Mammary epithelial cell (primary cell): ENCODE results near the gene DNLZ.

Source experiments
- EZH2 ChIP-seq: IDR thresholded peaks from 2 replicates; pipeline ENCODE4 v1.6.1; 2012; ENCODE audit warnings: low read length, inconsistent platforms, borderline replicate concordance
- TF ChIP-seq, protein P1 (sequence below), 2 donors: IDR thresholded peaks in 1 of 2; conservative IDR thresholded peaks in 1 of 2; 2 replicates each; pipeline ENCODE4 v1.5.1; 2011 to 2012; ENCODE audit warnings: inconsistent platforms in 2 of 2, low read length in 2 of 2, mild to moderate bottlenecking in 2 of 2, control low read depth in 1 of 2, low read depth in 1 of 2; ENCODE audit not compliant: insufficient read depth in 1 of 2; ENCODE audit errors: extremely low read depth in 1 of 2

DNA sequence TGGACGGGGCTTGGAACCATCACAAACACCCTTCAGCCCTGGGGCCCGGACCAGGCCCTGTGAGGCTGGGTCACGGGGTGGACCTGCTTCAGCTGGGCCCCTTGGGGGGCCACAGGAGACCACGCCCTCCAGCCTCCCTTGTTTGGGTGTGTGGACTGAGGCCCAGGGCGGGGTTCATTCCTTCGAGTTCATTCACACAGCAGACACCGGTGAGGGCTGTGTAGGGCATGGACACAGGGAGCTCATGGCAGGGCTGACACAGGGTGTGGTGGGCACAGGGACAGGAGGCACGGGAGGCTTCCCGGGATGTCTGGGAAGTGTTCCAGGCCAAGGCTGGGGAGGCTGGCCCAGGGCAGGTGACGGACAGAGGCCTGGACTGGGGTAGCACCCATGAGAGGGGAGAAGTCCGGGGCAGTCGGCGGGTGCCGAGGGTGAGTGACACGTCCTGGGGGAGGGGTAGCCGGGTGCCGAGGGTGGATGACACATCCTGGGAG is 8.9 kb downstream of the DNLZ start:
- TF ChIP-seq, protein P1, sequence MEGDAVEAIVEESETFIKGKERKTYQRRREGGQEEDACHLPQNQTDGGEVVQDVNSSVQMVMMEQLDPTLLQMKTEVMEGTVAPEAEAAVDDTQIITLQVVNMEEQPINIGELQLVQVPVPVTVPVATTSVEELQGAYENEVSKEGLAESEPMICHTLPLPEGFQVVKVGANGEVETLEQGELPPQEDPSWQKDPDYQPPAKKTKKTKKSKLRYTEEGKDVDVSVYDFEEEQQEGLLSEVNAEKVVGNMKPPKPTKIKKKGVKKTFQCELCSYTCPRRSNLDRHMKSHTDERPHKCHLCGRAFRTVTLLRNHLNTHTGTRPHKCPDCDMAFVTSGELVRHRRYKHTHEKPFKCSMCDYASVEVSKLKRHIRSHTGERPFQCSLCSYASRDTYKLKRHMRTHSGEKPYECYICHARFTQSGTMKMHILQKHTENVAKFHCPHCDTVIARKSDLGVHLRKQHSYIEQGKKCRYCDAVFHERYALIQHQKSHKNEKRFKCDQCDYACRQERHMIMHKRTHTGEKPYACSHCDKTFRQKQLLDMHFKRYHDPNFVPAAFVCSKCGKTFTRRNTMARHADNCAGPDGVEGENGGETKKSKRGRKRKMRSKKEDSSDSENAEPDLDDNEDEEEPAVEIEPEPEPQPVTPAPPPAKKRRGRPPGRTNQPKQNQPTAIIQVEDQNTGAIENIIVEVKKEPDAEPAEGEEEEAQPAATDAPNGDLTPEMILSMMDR (conservative IDR thresholded peaks at IDR 0.05 in 1 of 2, IDR thresholded peaks at IDR 0.05 in 1 of 2; ENCODE audit: extremely low read depth in 1 of 2, insufficient read depth in 1 of 2, low read depth in 1 of 2, low read length in 2 of 2), result no peak
- TF ChIP-seq EZH2, result no peak
